HL-60/S4 treated with retinoic acid at 250 ng/mL for 4 days and 3 days (cell line): Measurements from ENCODE around the gene PGAP2.
"Not testable (repeated sequence)": the region's sequence is repeated elsewhere in the genome, so short reads cannot be mapped to it uniquely, and the experiment has no call there.

Experiments
- in situ Hi-C: fragments of 300-500 bp; cut with MboI; formaldehyde crosslinking; loops from 2 replicates; pipeline ENCODE4 v1.7.0; 2022; ENCODE audit warnings: low sequenced_read_pairs

PGAP2 gene

DNA sequence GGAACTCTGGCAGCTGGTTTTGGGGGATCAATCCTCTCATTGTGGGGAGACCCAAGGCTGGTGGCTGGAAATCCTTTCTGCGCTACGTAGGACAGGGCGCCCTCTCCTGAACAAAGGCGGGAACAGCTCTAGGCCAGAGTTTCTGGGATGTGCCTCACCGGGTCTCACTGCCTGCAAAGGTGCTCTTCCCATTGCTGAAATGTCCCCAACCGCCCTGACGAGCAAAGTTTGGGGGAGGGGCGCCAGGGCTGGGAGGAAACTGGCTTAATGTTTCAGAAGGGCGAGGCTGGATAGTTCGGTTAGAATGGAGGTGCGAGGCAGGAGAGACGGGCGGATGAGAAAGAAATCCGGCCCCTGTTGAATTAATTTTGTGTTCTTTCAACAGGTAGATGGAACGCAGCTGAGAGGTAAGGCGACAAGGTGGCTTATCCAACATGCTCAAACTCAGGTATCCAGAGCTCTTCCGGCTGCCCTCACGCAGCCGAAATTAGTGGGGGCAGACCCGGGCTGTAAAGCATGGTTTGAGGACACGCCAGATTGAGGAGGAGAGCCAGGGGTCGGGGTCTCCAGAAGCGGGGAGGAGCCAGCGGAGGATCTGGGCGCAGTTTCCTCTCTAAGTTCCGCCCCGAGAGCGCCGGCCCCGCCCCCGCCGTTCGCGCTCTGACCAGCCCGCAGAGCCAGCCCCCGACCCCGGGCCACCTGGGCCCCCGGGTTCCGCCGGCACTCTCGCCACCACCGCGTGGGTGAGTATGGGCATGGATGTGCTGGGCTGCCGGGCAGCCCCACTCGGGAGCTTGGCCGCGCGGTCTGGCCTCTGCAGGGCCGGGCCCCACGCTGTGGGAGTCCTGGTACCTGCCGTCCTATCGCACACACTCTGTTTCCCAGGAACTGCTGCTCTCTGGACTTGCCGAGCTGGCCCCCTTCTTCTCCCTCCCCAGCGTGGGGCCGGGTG, at the start of gene PGAP2:
Gene PGAP2, plus strand, starts transcription at position 652 of the 952 bp plus-strand sequence. CDS start 2,700 bp downstream, outside the sequence.
- in situ Hi-C loops: no loop called here

DNA sequence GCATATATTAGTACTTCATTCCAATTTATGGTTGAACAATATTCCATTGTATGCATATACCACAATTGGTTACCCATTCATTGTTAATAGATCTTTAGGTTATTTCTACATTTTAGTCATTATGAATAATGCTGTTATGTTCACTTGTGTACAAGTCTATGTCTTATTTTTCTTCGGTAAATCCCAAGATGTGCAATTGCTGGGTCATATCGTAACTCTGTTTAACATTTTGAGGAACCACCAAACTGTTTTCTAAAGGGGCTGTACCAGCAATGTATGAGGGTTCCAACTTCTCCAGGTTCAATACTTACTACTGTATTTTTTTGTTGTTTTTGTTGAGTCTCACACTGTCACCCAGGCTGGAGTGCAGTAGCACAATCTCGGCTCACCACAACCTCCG, 44.1 kb upstream of the PGAP2 start:
- in situ Hi-C loops: no loop called here

DNA sequence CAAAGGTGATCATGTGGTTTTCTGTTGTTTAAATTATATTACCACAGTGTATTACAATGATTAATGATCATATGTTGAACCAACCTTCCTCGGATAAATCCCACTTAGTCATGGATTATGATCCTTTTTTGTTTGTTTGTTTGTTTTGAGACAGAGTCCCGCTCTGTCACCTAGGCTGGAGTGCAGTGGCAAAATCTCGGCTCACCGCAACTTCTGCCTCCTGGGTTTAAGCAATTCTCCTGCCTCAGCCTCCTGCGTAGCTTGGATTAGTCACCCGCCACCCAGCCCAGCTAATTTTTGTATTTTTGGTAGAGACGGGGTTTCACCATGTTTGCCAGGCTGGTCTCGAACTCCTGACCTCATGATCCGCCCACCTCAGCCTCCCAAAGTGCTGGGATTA, 41.5 kb upstream of the PGAP2 start:
- in situ Hi-C loops: not testable (repeated sequence)

DNA sequence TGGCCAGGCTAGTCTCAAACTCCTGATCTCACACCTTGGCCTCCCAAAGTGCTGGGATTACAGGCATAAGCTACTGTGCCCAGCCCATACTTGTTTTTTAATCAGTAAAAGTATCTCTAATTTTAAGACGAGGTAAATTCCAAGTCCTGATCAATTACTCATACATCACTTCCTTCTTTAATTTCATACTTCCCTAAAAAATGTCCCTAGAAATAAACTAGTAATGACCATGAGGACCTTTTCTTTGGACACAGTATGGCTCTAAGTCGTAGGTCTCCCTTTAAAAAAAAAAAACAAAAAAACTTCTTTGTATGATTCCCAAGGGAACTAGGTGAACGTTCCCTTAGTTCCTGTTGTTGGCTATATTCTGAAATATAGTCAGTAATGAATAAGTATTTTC, 40.8 kb upstream of the PGAP2 start:
- in situ Hi-C loops: no loop called here

DNA sequence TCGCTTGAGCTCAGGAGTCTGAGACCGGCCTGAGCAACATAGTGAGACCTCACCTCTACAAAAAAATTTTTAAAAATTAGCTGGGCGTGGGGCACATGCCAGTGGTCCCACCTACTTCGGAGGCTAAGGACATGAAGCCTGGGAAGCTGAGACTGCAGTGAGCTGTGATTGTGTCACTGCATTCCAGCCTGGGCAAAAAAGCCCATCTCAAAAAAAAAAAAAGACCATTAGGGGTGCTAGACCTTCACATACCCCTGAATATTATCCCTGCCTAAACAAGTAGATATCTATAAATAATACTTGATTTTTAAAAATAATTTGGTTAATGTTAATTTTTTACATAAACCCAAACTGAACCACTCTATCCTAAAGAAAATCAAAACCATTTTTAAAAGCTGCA, 35.2 kb upstream of the PGAP2 start:
- in situ Hi-C loops: no loop called here

DNA sequence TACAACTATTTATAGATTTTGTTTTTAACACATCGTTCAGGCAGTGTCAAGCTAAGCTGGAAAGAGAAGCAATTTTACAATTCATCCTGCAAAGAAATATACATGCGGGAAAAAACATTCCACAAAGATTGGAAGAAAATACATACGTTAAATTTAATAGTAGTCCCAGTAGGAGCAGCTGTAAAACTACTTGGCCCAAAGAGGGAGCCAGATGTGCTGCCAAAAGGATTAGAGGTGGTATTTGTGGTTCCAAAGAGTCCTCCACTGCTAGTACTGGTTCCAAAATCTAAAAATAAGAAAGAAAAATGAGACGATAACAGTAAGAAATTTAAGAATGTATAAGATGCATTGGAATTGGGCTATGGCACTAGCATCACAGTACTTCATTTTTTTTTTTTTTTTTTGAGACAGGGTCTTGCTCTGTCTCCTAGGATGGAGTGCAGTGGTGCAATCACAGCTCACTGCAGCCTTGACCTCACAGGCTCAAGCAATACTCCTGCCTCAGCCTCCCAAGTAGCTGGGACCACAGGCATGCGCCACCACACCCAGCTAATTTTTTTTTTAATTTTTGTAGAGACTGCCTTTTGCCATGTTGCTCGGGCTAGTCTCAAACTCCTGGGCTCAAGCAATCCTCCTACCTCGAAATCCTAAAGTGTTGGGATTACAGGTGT, 32.5 kb upstream of the PGAP2 start:
- in situ Hi-C loops: no loop called here

DNA sequence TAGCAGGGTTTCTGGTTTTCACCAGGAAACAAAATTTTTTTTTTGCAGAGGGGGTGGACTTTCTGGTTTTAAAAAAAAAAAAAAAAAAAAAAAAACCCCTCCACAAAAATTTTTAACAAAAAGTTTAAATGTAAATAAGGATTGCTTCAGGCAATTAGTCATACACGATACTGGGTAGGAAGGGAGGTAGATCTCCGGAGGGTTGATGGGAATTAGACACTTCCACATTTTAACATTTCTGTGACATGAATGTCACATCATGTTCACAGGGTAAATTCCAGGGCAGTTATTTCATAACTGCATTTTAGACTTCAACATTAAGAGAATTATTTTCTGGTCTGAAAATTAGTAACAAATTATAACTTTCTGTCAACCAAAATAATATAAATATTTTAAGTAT, 26.9 kb upstream of the PGAP2 start:
- in situ Hi-C loops: no loop called here

DNA sequence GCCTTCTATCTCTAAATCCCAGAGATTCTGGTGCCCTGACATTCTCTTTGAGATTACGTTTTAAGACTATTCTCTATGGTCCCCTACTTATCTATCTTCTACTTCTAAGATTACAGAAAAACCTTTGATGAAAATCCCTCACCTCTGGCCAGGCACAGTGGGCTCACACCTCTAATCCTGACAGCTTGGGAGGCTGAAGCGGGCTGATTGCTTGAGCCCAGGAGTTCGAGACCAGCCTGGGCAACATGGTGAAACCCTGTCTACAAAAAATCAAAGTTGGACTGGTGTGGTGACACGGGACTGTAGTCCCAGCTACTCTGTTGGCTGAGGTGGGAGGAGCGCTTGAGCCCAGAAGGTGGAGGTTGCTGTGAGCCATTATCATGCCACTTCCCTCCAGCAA, 25.4 kb upstream of the PGAP2 start:
- in situ Hi-C loops: no loop called here

DNA sequence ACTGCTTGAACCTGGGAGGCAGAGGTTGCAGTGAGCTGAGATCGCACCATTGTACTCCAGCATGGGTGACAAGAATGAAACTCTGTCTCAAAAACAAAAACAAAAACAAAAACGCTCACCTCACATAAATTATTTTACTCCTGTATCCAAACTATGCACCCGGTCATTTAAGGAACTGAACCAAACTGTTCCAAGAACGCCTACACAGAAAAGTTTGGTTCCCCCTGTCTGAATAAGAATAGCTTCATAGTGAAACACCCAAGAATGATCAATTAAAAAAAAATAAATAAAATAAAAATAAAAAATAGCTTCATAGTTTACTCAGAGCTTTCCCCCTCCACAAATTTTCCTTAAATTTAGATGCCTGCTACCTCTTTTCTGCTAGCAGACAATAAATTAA, 24.7 kb upstream of the PGAP2 start:
- in situ Hi-C loops: no loop called here

DNA sequence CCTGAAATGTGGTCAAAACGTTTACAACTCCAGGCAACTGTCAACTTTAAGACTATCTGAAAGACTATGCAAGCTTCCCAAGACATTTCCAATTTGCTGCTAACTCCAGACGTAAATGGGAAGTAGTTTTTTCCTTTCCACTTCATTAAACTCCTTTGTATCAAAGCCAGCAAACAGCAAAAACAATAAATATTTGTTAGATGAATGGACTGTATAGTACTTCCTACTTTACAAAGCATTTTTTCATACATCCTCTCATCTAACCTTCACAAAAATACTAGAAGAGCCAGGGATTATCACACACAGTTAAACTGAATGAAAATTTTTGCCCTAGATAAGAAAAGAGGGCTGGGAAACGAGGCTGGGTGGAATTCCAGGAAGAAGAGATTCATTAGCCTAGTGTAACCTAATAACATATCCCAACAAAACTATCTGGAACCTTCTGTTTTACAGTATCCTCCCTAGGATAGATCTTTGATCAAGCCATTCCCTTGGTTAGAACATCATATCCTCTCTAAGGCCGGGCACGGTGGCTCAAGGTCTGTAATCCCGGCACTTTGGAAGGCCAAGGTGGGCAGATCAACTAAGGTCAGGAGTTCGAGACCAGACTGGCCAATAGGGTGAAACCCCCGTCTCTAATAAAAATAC, 21.5 kb upstream of the PGAP2 start:
- in situ Hi-C loops: no loop called here

DNA sequence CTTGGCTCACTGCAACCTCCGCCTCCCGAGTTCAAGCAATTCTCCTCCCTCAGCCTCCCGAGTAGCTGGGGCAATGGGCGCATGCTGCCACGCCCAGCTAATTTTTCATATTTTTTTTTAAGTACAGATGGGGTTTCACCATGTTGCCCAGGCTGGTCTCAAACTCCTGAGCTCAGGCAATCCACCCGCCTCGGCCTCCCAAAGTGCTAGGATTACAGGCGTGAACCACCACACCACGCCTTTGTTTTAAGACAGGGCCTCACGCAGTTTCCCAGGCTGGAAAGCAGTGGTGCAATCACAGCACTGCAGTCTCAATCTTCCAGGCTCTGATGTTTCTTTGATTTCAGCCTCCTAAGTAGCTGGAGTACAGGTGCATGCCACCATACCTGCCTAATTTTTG, 14.0 kb upstream of the PGAP2 start:
- in situ Hi-C loops: not testable (repeated sequence)

DNA sequence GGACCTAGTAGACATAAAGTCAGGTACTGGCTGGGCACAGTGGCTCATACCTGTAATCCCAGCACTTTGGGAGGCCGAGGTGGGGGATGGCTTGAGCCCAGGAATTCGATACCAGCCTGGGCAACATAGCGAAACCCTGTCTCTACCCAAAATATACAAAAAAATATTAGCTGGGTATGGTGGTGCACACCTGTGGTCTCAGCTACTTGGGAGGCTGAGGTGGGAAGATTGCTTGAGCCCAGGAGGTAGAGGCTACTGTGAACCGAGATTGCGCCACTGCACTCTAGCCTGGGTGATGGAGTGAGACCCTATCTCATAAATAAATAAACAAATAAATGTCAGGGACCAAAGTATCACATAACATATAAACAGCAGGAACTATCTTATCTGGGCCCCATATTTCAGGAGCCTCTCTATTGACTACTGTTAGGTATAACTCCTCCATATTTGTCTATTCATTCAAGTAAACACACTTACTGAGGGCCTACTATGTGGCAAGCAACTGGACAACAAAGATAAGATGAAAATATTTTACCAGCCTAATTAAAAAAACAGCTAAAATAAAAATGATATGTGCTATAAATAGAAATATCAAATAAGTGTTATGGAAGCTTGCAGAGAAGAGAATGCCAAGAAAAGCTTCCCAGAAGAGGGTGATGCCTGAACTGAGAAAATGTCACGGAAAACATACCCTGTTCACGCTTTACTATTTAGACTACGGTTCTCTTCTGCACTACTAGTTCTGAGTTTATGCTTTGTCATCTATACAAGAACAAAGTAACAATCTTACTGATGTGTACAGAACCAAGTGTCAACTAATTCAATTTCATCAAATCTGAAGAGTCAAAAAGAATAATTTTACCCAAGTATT, 13.0 kb upstream of the PGAP2 start:
- in situ Hi-C loops: no loop called here

DNA sequence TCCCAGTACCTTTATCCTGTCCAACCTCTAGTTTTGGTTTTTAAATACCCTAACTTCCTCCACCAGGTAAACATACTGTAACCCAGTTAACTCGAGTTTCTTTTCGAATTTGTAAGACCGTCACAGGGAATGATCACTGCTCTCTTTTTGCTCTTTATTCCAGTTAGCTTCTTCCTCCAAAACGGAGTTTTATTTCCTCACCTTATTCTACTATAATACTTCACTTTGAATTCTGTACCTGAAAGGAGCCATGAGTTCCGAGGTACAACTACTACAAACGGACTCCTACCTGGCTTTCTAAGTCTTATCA, 12.4 kb upstream of the PGAP2 start:
- in situ Hi-C loops: no loop called here

DNA sequence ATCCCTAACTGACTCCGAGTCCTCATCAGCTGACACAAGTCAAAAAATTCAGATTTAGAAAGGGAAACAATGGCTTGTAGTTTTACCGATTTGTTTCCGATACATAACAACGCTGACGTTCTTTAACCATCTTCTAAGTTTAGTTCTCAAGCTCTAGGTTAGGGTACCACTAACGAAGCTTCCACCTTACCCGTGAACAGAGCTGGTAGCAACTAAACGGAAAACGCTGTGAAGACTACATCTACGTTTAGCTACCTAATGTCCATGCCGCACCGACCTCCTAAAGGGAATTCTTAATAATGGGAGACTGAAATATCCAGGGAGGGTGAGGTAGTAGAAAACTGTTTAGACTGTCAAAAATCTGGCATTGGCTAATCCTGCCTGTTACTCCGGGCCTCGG, 12.0 kb upstream of the PGAP2 start:
- in situ Hi-C loops: no loop called here

DNA sequence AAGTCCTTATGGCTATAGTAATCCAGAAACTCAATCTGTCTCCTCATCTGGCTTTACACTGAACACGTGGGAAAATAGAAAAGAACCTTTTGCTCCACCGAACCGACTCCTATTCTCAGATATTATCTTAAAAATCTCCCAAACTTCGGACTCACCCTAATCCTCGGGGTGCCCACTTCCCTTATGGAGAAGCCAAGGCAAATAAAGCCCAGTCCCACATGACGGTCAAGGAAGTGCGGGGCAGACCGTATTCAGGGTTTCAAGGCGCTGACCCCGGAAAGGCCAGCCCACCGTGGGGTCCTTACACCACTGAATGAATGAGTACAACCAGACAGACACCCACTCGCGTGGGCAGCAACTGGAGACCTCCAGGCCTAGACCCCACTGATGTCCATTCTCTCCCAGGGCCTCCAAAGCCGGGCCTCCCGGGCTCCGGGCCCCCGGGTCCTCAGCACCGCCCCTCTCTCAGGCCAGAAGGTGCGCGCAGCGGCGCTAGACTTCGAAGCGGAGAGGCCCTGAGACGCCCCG, 11.5 kb upstream of the PGAP2 start:
- in situ Hi-C loops: no loop called here

DNA sequence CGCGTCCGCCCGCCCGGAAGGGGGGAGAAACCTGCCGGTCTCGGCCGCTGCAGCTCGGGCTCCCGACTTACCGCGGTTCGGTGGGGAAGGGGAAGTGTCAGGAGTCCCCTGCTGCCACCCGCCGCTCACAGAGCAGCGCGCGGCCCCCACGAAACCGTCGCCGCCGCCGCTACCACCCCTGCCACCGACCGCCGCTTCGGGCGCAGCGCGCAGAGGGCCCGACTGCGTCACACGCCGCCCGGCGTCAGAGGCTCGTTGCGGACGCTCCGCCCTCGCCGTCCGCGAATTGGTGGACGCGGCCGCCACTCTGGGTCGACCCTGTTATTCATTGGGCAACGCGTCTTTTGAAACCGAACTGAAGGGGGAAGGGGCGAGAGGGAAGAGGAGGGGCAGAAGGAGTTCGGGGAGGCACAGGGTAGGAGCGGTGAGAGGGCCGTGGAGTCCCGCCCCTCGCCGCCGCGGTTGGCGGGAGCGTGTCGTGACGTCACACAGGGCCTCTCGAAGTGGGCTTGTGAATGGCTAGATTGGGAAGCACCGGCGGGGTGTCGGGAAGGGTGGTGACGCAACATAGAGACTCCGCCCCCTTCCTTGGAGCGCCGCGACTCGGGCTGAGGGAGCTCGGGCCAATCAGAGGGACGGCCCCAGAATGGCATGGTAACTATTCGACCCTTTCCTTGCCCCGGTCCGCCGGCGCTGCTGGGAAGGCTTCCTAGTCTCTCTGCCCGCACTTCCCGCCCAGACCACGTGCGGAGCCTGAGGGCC, 10.8 kb upstream of the PGAP2 start, which contains the start of gene NUP98:
Gene NUP98, minus strand, starts transcription at position 226 of the 762 bp plus-strand sequence. CDS start 15,437 bp downstream, outside the sequence.
- in situ Hi-C loops: no loop called here

DNA sequence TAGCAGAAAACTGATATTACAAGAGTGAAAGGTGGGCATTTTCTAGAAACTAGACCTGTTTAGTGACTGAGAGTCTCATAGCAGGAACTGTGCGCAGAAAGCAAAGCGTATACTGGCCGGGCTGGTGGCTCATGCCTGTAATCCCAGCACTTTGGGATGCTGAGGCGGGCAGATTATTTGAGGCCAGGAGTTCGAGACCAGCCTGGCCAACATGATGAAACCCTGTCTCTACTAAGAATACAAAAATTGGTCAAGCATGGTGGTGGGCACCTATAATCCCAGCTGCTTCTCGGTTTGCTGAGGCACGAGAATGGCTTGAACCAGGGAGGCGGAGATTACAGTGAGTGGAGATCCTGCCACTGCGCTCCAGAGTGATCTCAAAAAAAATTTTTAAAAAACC, 9.2 kb upstream of the PGAP2 start:
- in situ Hi-C loops: no loop called here

DNA sequence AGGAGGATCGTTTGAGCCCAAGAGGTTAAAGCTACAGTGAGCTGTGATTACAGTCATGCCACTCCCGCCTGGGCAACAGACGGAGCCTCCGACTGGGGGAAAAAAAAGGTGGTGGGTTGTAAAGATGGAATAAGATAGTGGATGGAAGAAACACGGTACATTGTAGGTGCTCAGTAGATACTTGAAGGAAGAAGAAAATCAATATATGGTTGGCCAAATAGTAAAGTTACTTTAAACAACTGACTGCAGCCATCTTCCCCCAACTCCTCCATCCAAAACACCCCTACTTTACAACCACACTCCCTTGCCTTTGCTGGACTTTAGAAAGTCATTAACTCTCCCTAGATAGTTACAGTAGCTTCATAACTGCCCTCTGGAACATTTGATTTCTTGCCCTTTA, 8.5 kb upstream of the PGAP2 start:
- in situ Hi-C loops: no loop called here

DNA sequence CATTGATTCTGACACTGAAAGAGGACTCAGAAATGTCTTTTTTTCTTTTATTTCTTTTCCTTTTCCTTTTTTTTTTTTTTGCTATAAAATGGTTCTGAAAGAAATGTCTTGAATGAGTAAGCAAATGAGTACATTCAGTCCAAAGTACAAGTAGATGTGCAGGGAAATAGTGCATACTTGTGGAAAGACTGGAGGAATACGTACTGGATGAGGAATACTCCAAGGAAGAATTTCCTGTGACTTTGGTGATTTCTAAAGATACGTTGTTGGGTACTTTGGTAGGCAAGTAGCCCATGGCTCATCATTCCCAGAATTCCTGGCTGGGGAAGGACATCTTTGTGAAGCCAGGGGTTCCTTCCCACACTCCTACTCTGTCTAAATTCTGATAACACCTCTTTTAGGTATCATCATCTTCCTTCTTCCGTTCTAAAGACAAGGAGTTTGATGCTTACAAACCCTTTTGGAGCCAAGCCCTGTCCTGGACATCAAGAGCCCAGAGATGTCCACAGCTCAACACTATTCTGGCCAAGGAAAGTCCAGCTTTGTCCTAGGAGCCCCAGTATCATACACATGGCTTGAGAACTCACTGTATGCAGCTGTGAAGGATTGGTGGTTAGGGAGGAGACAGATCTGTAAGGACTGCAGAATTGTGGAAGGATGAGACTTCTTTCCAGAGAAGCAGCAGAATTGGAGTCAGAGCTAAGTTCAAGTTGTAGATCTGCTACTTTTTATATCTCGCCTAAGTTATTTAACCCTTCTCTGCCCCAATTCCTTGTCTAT, 6.2 kb upstream of the PGAP2 start:
- in situ Hi-C loops: no loop called here
